ENCODE measurements around the gene FNTB.

Gene FNTB

GRCh38 chr14:65006261-65006721 is 19.6 kb downstream of the FNTB start:
- no peak for DNase-seq (ENCODE audit: insufficient read length)
- no peak for TF ChIP-seq POLR2A (IDR thresholded peaks at IDR 0.05; ENCODE audit: low read depth, low read length)
- no peak for TF ChIP-seq TAF1 (IDR thresholded peaks at IDR 0.05; ENCODE audit: borderline replicate concordance, low read depth, low read length)
- TF ChIP-seq POLR2AphosphoS5 (IDR thresholded peaks at IDR 0.05; ENCODE audit: low read depth, low read length): no peak
- FAIRE-seq: no peak

GRCh38 chr14:65007202-65007601 is 20.5 kb downstream of the FNTB start:
- FAIRE-seq: no peak
- no peak for DNase-seq (ENCODE audit: insufficient read length)
- TF ChIP-seq POLR2AphosphoS5 (IDR thresholded peaks at IDR 0.05; ENCODE audit: low read depth, low read length) (no peak), TAF1 (IDR thresholded peaks at IDR 0.05; ENCODE audit: borderline replicate concordance, low read depth, low read length) (no peak), POLR2A (IDR thresholded peaks at IDR 0.05; ENCODE audit: low read depth, low read length) (no peak)

GRCh38 chr14:65010211-65010931 is 23.7 kb downstream of the FNTB start:
- FAIRE-seq (no peak), DNase-seq (ENCODE audit: insufficient read length) (no peak)
- TF ChIP-seq POLR2A (IDR thresholded peaks at IDR 0.05; ENCODE audit: low read depth, low read length) (no peak), TAF1 (IDR thresholded peaks at IDR 0.05; ENCODE audit: borderline replicate concordance, low read depth, low read length) (no peak), POLR2AphosphoS5 (IDR thresholded peaks at IDR 0.05; ENCODE audit: low read depth, low read length) (no peak)

GRCh38 chr14:65011538-65011937 is 24.8 kb downstream of the FNTB start:
- DNase-seq (ENCODE audit: insufficient read length) (no peak), FAIRE-seq (no peak)
- TF ChIP-seq POLR2AphosphoS5 (IDR thresholded peaks at IDR 0.05; ENCODE audit: low read depth, low read length): no peak
- no peak for TF ChIP-seq TAF1 (IDR thresholded peaks at IDR 0.05; ENCODE audit: borderline replicate concordance, low read depth, low read length)
- TF ChIP-seq POLR2A (IDR thresholded peaks at IDR 0.05; ENCODE audit: low read depth, low read length): no peak

- DNase-seq (ENCODE audit: insufficient read length) (no peak), FAIRE-seq (no peak)
Observed at GRCh38 chr14:65012353-65012752, 25.7 kb downstream of the FNTB start.

GRCh38 chr14:65015391-65015790 is 28.7 kb downstream of the FNTB start:
- DNase-seq (ENCODE audit: insufficient read length): no peak
- no peak for TF ChIP-seq TAF1 (IDR thresholded peaks at IDR 0.05; ENCODE audit: borderline replicate concordance, low read depth, low read length)
- no peak for TF ChIP-seq POLR2AphosphoS5 (IDR thresholded peaks at IDR 0.05; ENCODE audit: low read depth, low read length)
- no peak for TF ChIP-seq POLR2A (IDR thresholded peaks at IDR 0.05; ENCODE audit: low read depth, low read length)
- FAIRE-seq: no peak

More at GRCh38 chr14:65012353-65012752, 25.7 kb downstream of the FNTB start:
- TF ChIP-seq POLR2AphosphoS5 (IDR thresholded peaks at IDR 0.05; ENCODE audit: low read depth, low read length): no peak
- no peak for TF ChIP-seq TAF1 (IDR thresholded peaks at IDR 0.05; ENCODE audit: borderline replicate concordance, low read depth, low read length)
- no peak for TF ChIP-seq POLR2A (IDR thresholded peaks at IDR 0.05; ENCODE audit: low read depth, low read length)

GRCh38 chr14:65016471-65016870 is 29.8 kb downstream of the FNTB start:
- TF ChIP-seq POLR2A (IDR thresholded peaks at IDR 0.05; ENCODE audit: low read depth, low read length): no peak
- TF ChIP-seq POLR2AphosphoS5 (IDR thresholded peaks at IDR 0.05; ENCODE audit: low read depth, low read length): no peak
- TF ChIP-seq TAF1 (IDR thresholded peaks at IDR 0.05; ENCODE audit: borderline replicate concordance, low read depth, low read length): no peak
- no peak for FAIRE-seq
- no peak for DNase-seq (ENCODE audit: insufficient read length)

GRCh38 chr14:65019944-65020566 is 33.4 kb downstream of the FNTB start:
- peak; percentile 42 for FAIRE-seq
- DNase-seq (ENCODE audit: insufficient read length): no peak

GRCh38 chr14:65024957-65025356 is 38.3 kb downstream of the FNTB start:
- no peak for TF ChIP-seq POLR2AphosphoS5 (IDR thresholded peaks at IDR 0.05; ENCODE audit: low read depth, low read length)
- DNase-seq (ENCODE audit: insufficient read length) (no peak), FAIRE-seq (no peak)

More at GRCh38 chr14:65019944-65020566, 33.4 kb downstream of the FNTB start:
- TF ChIP-seq POLR2AphosphoS5 (IDR thresholded peaks at IDR 0.05; ENCODE audit: low read depth, low read length): no peak
- TF ChIP-seq POLR2A (IDR thresholded peaks at IDR 0.05; ENCODE audit: low read depth, low read length): no peak
- no peak for TF ChIP-seq TAF1 (IDR thresholded peaks at IDR 0.05; ENCODE audit: borderline replicate concordance, low read depth, low read length)

GRCh38 chr14:65025818-65026217 is 39.1 kb downstream of the FNTB start:
- DNase-seq (ENCODE audit: insufficient read length) (no peak), FAIRE-seq (no peak)
- TF ChIP-seq POLR2AphosphoS5 (IDR thresholded peaks at IDR 0.05; ENCODE audit: low read depth, low read length) (no peak), POLR2A (IDR thresholded peaks at IDR 0.05; ENCODE audit: low read depth, low read length) (no peak), TAF1 (IDR thresholded peaks at IDR 0.05; ENCODE audit: borderline replicate concordance, low read depth, low read length) (no peak)

GRCh38 chr14:65026526-65026925 is 39.8 kb downstream of the FNTB start:
- FAIRE-seq (no peak), DNase-seq (ENCODE audit: insufficient read length) (no peak)
- no peak for TF ChIP-seq POLR2AphosphoS5 (IDR thresholded peaks at IDR 0.05; ENCODE audit: low read depth, low read length)
- no peak for TF ChIP-seq POLR2A (IDR thresholded peaks at IDR 0.05; ENCODE audit: low read depth, low read length)
- no peak for TF ChIP-seq TAF1 (IDR thresholded peaks at IDR 0.05; ENCODE audit: borderline replicate concordance, low read depth, low read length)
